ENCODE measurements around the gene RAMACL.

GRCh38 chr6:166561771-166562359 is 24.6 kb downstream of the RAMACL start:
- no peak for TF ChIP-seq CTCF (IDR thresholded peaks at IDR 0.05)
- no peak for TF ChIP-seq POLR2A (IDR thresholded peaks at IDR 0.05)

All from uterus (tissue), 2 donors.